SK-N-MC (cell line): Measurements from ENCODE around the gene MIB1.

Experiments
- DNase-seq: peaks from one replicate; pipeline ENCODE4 v3.0.0-alpha.2; 2011; ENCODE audit warnings: low read depth, low spot score
- H3K27ac ChIP-seq: fragments of 200-600 bp; sonication (generic); 2 replicates; pipeline ENCODE4 v1.5.1; 2016; ENCODE audit warnings: mixed run types
- H3K36me3 ChIP-seq: fragments of 200-600 bp; sonication (generic); 2 replicates; pipeline ENCODE4 v1.6.1; 2017; ENCODE audit warnings: antibody characterized with exemption, low read length, mixed read lengths; ENCODE audit not compliant: insufficient read depth
- H3K4me3 ChIP-seq: fragments of 200-600 bp; sonication (generic); 2 replicates; pipeline ENCODE4 v1.5.1; 2016
- H3K9ac ChIP-seq: fragments of 200-600 bp; sonication (generic); 2 replicates; pipeline ENCODE4 v1.8.0; 2017; ENCODE audit warnings: mixed run types, mixed read lengths; ENCODE audit not compliant: insufficient read length
- H3K9me3 ChIP-seq: fragments of 200-600 bp; sonication (generic); 2 replicates; pipeline ENCODE4 v1.6.1; 2017; ENCODE audit warnings: low read depth, mild to moderate bottlenecking, antibody characterized with exemption, low read length, moderate library complexity, mixed read lengths
- EZH2 ChIP-seq: fragments of 200-600 bp; sonication (generic); IDR thresholded peaks from one replicate; pipeline ENCODE4 v1.6.1; 2017; ENCODE audit warnings: antibody characterized with exemption
- FOXP2 ChIP-seq: optimal IDR thresholded peaks from 2 replicates; pipeline ENCODE3; 2011; ENCODE audit warnings: mild to moderate bottlenecking, moderate library complexity; ENCODE audit not compliant: insufficient read depth; ENCODE audit errors: extremely low read length, control extremely low read depth
- POLR2AphosphoS5 ChIP-seq: IDR thresholded peaks from 2 replicates; pipeline ENCODE4 v1.6.1; 2012; ENCODE audit warnings: mild to moderate bottlenecking, low read depth, low read length, borderline replicate concordance

MIB1 gene

GRCh38 chr18:21841570-21841969, 101.0 kb downstream of the MIB1 start:
- peaks cover 45% of the 10 kb centered on the region for H3K36me3 ChIP-seq

GRCh38 chr18:21843341-21843740, 102.7 kb downstream of the MIB1 start:
- DNase-seq = no peak
- Histone ChIP-seq H3K9ac (no peak overlapping the region), H3K9me3 (no peaks in the 10 kb centered on the region), H3K36me3 (peaks cover 47% of the 10 kb centered on the region), H3K27ac (no peak overlapping the region), H3K4me3 (no peak overlapping the region)
- TF ChIP-seq POLR2AphosphoS5 = no peak
- no peak for TF ChIP-seq FOXP2
- no peak for TF ChIP-seq EZH2

More at GRCh38 chr18:21841570-21841969, 101.0 kb downstream of the MIB1 start:
- Histone ChIP-seq H3K4me3 (no peak overlapping the region), H3K27ac (no peak overlapping the region), H3K9ac (no peak overlapping the region), H3K9me3 (no peaks in the 10 kb centered on the region)
- no peak for DNase-seq
- no peak for TF ChIP-seq POLR2AphosphoS5
- TF ChIP-seq FOXP2 = no peak
- no peak for TF ChIP-seq EZH2

GRCh38 chr18:21851327-21851961, 110.9 kb downstream of the MIB1 start:
- H3K9me3 ChIP-seq = no peaks in the 10 kb centered on the region
- DNase-seq = no peak
- H3K27ac ChIP-seq = no peak overlapping the region
- peaks cover 4% of the 10 kb centered on the region for H3K36me3 ChIP-seq
- no peak overlapping the region for H3K9ac ChIP-seq
- no peak overlapping the region for H3K4me3 ChIP-seq
- TF ChIP-seq FOXP2 = no peak
- TF ChIP-seq POLR2AphosphoS5 = no peak
- no peak for TF ChIP-seq EZH2

DNA sequence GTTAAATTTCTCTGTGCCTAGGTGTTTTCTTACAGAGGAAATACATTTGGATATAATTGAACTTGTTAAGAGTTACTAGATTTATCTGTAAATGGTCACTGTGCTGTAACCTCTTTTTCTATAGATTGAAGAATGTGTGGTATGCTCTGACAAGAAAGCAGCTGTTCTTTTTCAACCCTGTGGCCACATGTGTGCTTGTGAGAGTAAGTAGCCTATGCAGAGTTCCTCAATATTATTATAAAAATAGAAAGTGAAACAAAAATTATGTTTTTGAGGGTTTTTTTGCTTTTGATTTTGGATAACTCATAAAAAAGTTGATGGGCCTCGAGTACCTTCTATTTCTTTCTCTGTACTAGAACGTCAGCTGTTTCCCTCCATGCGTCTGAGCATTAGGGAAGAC, 112.4 kb downstream of the MIB1 start:
- peaks cover 14% of the 10 kb centered on the region; the same call in 1 of the 2 replicates for H3K36me3 ChIP-seq
- H3K9ac ChIP-seq = no peak overlapping the region
- DNase-seq = no peak

GRCh38 chr18:21853775-21854552, 113.4 kb downstream of the MIB1 start:
- no peak for DNase-seq
- Histone ChIP-seq H3K36me3 (peaks cover 20% of the 10 kb centered on the region; the same call in 1 of the 2 replicates), H3K9ac (no peak overlapping the region), H3K9me3 (no peaks in the 10 kb centered on the region), H3K4me3 (no peak overlapping the region), H3K27ac (no peak overlapping the region)
- TF ChIP-seq FOXP2 = no peak
- no peak for TF ChIP-seq EZH2
- TF ChIP-seq POLR2AphosphoS5 = no peak

More for the DNA sequence above, 112.4 kb downstream of the MIB1 start:
- Histone ChIP-seq H3K9me3 (no peaks in the 10 kb centered on the region), H3K27ac (no peak overlapping the region), H3K4me3 (no peak overlapping the region)
- no peak for TF ChIP-seq EZH2
- no peak for TF ChIP-seq FOXP2
- no peak for TF ChIP-seq POLR2AphosphoS5

- H3K4me3 ChIP-seq = no peak overlapping the region
- H3K27ac ChIP-seq = no peak overlapping the region
- TF ChIP-seq EZH2 (no peak), FOXP2 (no peak), POLR2AphosphoS5 (no peak)
- H3K36me3 ChIP-seq = peaks cover 29% of the 10 kb centered on the region
- no peak for DNase-seq
- H3K9me3 ChIP-seq = no peaks in the 10 kb centered on the region
- H3K9ac ChIP-seq = no peak overlapping the region
Measured at GRCh38 chr18:21855432-21855831, 114.8 kb downstream of the MIB1 start.

DNA sequence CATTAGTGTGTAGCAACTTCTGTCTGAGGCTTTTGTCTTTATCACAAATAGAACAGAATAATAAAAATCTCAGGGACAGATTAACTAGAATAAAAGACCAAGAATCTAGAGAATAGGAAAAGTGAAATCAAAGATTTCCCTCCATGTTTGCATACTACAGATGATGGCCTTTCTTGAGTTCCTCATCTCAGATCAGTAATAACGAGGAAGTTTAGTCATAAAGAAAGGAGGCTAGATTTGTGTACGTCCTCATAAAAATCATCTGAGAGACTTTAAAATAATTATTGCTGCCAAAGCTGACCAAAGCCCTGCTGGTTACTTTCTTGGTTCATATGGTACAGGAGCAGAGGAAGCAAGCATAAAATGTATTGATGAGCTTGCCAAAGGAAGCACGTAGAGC, 117.3 kb downstream of the MIB1 start:
- Histone ChIP-seq H3K9ac (no peak overlapping the region), H3K4me3 (no peak overlapping the region), H3K36me3 (peaks cover 38% of the 10 kb centered on the region), H3K27ac (no peak overlapping the region), H3K9me3 (no peaks in the 10 kb centered on the region)
- TF ChIP-seq FOXP2 = no peak
- no peak for TF ChIP-seq POLR2AphosphoS5
- no peak for TF ChIP-seq EZH2
- no peak for DNase-seq

DNA sequence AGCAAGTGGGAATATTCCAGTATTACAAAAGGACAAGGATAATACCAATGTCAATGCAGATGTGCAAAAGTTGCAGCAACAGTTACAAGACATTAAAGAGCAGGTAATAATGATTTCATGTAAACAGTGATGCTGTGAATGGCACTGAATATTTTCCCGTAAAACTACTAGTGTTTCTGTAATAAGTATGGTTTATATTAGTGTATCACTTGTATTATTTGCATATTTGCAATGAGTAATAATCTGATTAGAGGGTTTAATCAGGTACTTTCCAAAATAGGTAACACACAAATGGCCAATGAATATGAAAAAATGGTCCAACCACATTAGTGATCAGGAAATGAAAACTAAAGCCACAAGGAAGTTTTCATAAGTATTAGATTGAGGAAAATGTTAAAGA, 118.0 kb downstream of the MIB1 start:
- Histone ChIP-seq H3K4me3 (no peak overlapping the region), H3K9me3 (no peaks in the 10 kb centered on the region), H3K9ac (no peak overlapping the region), H3K36me3 (peaks cover 38% of the 10 kb centered on the region), H3K27ac (no peak overlapping the region)
- TF ChIP-seq FOXP2 = no peak
- no peak for TF ChIP-seq EZH2
- TF ChIP-seq POLR2AphosphoS5 = no peak
- no peak for DNase-seq
